ENCODE measurements around the gene KCNH2. TPM values are rescaled to one million over a fixed set of nuclear protein-coding genes. Genes with fewer than 3 reads are reported as not detected.

The KCNH2 gene
- total and polyA plus RNA-seq, 12 donors, result 50.2 to 126 (median 78.4) TPM

DNA sequence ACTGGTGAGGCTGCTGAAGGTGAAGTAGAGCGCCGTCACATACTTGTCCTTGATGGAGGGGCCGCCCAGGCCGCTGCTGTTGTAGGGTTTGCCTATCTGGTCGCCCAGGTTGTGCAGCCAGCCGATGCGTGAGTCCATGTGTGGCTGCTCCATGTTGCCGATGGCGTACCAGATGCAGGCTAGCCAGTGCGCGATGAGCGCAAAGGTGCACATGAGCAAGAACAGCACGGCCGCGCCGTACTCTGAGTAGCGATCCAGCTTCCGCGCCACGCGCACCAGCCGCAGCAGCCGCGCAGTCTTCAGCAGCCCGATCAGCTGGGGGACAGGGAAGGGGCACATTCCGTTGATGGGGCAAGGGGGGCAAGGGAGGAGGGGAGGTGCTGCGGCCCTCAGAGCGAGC, 26.6 kb downstream of the KCNH2 start:
- intact Hi-C loops (cut with DNase I), result loop anchor here in 2 of 10 donors (5.0 to 10.0 kb wide), 2 partner anchors 47 to 54 kb away; no protein-coding TSS in a partner anchor
- H3K4me3 ChIP-seq, result no peak overlapping the region
- peaks cover 0 to 42% (median 23%) of the 10 kb centered on the region in 7 donors for H3K27me3 ChIP-seq
- H3K9me3 ChIP-seq, result no peaks in the 10 kb centered on the region
- peaks cover 0 to 25% (median 0%) of the 10 kb centered on the region in 9 donors for H3K36me3 ChIP-seq
- H3K4me1 ChIP-seq, result peaks cover 7 to 57% (median 26%) of the 10 kb centered on the region in 9 donors
- DNase-seq, result no peak
- no peak overlapping the region for H3K27ac ChIP-seq
- TF ChIP-seq, protein P1, sequence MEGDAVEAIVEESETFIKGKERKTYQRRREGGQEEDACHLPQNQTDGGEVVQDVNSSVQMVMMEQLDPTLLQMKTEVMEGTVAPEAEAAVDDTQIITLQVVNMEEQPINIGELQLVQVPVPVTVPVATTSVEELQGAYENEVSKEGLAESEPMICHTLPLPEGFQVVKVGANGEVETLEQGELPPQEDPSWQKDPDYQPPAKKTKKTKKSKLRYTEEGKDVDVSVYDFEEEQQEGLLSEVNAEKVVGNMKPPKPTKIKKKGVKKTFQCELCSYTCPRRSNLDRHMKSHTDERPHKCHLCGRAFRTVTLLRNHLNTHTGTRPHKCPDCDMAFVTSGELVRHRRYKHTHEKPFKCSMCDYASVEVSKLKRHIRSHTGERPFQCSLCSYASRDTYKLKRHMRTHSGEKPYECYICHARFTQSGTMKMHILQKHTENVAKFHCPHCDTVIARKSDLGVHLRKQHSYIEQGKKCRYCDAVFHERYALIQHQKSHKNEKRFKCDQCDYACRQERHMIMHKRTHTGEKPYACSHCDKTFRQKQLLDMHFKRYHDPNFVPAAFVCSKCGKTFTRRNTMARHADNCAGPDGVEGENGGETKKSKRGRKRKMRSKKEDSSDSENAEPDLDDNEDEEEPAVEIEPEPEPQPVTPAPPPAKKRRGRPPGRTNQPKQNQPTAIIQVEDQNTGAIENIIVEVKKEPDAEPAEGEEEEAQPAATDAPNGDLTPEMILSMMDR (IDR thresholded peaks at IDR 0.05), result no peak
- WGBS, 2 donors, result 96 to 97% methylated on average over 28 of the region's 28 CpGs
- no peak for ATAC-seq

DNA sequence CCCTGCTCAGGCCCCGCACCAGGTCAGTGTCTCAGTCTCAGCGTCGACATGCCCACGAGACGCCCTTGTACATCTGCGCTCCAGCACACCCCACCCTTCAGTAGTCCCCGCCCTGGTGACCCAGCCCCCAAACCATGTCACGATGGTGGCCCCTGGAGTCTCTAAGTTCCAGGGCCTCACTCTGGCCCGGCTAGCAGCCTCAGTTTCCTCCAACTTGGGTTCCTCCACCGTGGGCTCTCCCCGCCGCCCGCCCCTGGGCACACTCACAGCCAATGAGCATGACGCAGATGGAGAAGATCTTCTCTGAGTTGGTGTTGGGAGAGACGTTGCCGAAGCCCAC, 27.0 kb downstream of the KCNH2 start:
- peaks cover 0 to 25% (median 0%) of the 10 kb centered on the region in 9 donors for H3K36me3 ChIP-seq
- H3K27ac ChIP-seq, result no peak overlapping the region
- 91 to 94% methylated on average over 16 of the region's 16 CpGs for WGBS, 2 donors

DNA sequence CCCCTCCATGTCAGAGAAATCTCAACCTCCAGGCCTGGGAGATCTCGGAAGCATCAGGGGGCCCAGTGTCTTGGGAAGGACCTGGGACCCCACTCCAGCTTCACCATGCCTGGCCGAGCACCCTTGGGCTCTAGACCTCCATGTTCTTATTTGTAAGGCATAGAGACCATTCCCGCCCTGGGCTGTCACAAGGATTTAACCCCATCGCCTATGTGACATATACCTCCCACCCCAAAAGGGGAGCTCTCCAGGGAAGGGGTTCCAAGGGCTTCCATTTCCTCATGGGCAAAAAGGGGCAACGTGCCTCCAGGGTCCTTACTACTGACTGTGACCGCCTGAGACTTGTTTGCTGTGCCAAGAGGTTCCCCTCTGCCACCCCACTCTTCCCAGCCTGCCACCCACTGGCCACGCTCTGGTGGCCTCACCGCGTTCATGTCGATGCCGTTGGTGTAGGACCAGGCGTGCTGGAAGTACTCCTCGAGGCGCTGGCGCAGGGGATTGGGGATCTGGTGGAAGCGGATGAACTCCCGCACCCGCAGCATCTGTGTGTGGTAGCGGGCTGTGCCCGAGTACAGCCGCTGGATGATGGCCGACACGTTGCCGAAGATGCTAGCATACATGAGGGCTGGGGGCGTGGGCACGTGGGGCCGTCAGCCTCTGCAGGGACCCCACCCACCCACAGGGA, 27.5 kb downstream of the KCNH2 start:
- Histone ChIP-seq H3K36me3 (peaks cover 0 to 25% (median 0%) of the 10 kb centered on the region in 9 donors), H3K4me1 (peaks cover 8 to 55% (median 22%) of the 10 kb centered on the region in 9 donors), H3K4me3 (no peak overlapping the region), H3K27me3 (peaks cover 0 to 38% (median 25%) of the 10 kb centered on the region in 7 donors), H3K27ac (no peak overlapping the region), H3K9me3 (no peaks in the 10 kb centered on the region)
- DNase-seq (no peak), ATAC-seq (no peak)
- intact Hi-C loops (cut with DNase I), result loop anchor here in 2 of 10 donors (5.0 to 10.0 kb wide), 2 partner anchors 46 to 53 kb away; no protein-coding TSS in a partner anchor
- 95 to 96% methylated on average over 27 of the region's 27 CpGs for WGBS, 2 donors
- TF ChIP-seq, protein P1 (IDR thresholded peaks at IDR 0.05), result no peak

More for the DNA sequence above, 27.0 kb downstream of the KCNH2 start:
- DNase-seq (no peak), ATAC-seq (no peak)
- intact Hi-C loops (cut with DNase I), result loop anchor here in 2 of 10 donors (5.0 to 10.0 kb wide), 2 partner anchors 46 to 54 kb away; no protein-coding TSS in a partner anchor
- Histone ChIP-seq H3K27me3 (peaks cover 0 to 42% (median 24%) of the 10 kb centered on the region in 7 donors), H3K4me3 (no peak overlapping the region), H3K9me3 (no peaks in the 10 kb centered on the region), H3K4me1 (peaks cover 7 to 57% (median 24%) of the 10 kb centered on the region in 9 donors)
- TF ChIP-seq, protein P1 (IDR thresholded peaks at IDR 0.05), result no peak

DNA sequence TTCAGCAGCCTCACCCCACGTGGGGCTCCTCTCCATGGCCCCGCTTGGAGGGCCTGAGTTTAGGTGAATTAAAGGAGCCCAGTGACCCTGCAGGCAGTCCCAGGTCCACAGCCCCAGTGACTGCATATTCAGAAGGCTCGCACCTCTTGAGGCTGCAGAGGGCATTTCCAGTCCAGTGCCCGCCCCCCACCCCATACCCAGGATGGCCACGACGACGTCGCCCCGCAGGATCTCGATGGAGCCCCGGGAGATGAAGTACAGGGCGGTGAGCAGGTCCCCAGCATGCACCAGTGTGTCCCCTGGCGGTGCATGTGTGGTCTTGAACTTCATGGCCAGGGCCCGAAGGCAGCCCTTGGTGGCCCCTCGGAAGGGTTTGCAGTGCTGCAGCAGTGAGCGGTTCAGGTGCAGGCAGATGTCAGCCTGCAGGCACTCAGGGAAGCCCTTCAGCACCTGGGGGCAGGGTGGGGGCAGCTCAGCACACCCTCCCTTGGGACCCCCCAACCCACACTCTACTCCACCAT, 28.1 kb downstream of the KCNH2 start:
- H3K27ac ChIP-seq, result no peak overlapping the region
- 84 to 85% methylated on average over 16 of the region's 16 CpGs for WGBS, 2 donors

More for the DNA sequence above, 28.1 kb downstream of the KCNH2 start:
- intact Hi-C loops (cut with DNase I), result loop anchor here in 2 of 10 donors (5.0 to 10.0 kb wide), 2 partner anchors 45 to 53 kb away; no protein-coding TSS in a partner anchor
- no peak for DNase-seq
- H3K4me1 ChIP-seq, result peaks cover 6 to 55% (median 20%) of the 10 kb centered on the region in 9 donors
- no peak overlapping the region for H3K4me3 ChIP-seq
- peaks cover 0 to 27% (median 0%) of the 10 kb centered on the region in 9 donors for H3K36me3 ChIP-seq
- TF ChIP-seq, protein P1 (IDR thresholded peaks at IDR 0.05), result no peak
- no peaks in the 10 kb centered on the region for H3K9me3 ChIP-seq
- ATAC-seq, result no peak
- peaks cover 0 to 34% (median 22%) of the 10 kb centered on the region in 7 donors for H3K27me3 ChIP-seq
